Colon (tissue), 2 donors: ENCODE measurements around the gene ZNF578.
A peak's percentile ranks its signal among the peaks of the same experiment; 100 is the strongest.
"Not testable (repeated sequence)": the region's sequence is repeated elsewhere in the genome, so short reads cannot be mapped to it uniquely, and the experiment has no call there.

ENCODE experiments used
- FAIRE-seq: peaks from 2 replicates; lab custom pipeline; 2012; peaks lifted over from hg19 to GRCh38; lab: Jason Lieb, UNC
- donor health status: control.
- donor health status: control.

Gene ZNF578

DNA sequence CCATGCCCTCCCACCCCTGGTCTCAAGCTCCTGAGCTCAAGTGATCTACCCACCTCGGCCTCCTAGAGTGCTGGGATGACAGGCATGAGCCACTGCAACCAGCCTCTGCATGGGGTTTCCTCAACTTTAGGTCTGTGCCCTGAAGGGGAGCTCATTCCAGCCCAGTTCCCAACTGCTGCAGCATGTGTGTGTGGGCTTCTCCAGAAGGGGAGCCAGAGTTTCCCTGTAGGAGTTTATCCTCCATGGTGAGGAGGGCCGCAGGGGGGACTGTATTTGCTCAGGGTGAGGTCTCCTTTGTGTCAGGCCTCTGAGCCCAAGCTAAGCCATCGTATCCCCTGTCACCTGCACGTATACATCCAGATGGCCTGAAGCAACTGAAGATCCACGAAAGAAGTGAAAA lies 62.8 kb downstream of the ZNF578 start:
- FAIRE-seq: no peak

DNA sequence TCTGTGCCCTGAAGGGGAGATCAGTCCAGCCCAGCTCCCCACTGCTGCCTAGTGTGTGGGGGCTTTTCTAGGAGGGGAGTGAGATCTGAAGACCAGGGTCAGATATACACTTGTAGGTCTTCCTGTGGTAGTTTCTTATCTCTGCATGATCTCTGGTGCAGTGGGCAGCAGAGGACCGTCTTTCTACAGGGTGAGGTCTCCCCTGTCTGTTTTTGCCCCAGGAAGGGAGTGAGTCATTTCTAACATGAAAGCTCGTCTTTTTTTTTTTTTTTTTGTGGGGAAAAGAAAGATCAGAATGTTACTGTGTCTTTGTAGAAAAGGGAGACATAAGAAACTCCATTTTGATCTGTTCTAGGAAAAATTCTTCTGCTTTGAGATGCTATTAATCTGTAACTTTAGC lies 65.3 kb downstream of the ZNF578 start:
- no peak for FAIRE-seq

- not testable (repeated sequence) for FAIRE-seq
These were observed 65.8 kb downstream of the ZNF578 start for GRCh38 chr19:52519175-52519574.

- no peak for FAIRE-seq
These were observed 66.7 kb downstream of the ZNF578 start for GRCh38 chr19:52520013-52520412.

GRCh38 chr19:52522551-52522950 lies 69.2 kb downstream of the ZNF578 start:
- FAIRE-seq: no peak

- FAIRE-seq: no peak
These were observed 70.7 kb downstream of the ZNF578 start for GRCh38 chr19:52524086-52524485.

- FAIRE-seq: no peak
These were observed 74.0 kb downstream of the ZNF578 start, which contains the start of gene ZNF808 for GRCh38 chr19:52527134-52527955. ZNF808 (plus strand) TSS chr19:52527668; CDS start chr19:52543285, 15,617 bp downstream.

GRCh38 chr19:52527956-52528351 lies 74.6 kb downstream of the ZNF578 start:
- FAIRE-seq: no peak

DNA sequence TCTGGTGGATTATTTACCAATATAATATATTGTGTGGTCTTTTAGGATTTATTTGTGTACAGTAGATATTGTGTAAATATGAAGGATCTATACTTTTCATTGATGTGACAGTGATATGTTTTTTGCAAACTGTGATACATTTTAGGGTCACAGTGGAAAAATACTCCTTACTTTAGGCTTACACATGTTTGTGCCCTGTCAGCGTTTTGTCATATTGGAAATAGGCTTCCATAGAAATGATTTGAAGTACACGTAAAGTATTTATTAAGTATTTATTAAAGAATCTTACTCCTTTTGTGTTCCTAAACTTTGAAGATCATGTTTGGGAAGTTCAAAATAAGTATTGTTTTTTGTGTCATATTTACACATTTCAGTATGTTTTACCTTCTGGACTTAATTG lies 79.1 kb downstream of the ZNF578 start:
- no peak for FAIRE-seq

GRCh38 chr19:52533901-52534300 lies 80.5 kb downstream of the ZNF578 start:
- FAIRE-seq: no peak

GRCh38 chr19:52535385-52535770 lies 82.0 kb downstream of the ZNF578 start:
- FAIRE-seq: not testable (repeated sequence)

- no peak for FAIRE-seq
These were observed 82.6 kb downstream of the ZNF578 start for GRCh38 chr19:52535771-52536447.

DNA sequence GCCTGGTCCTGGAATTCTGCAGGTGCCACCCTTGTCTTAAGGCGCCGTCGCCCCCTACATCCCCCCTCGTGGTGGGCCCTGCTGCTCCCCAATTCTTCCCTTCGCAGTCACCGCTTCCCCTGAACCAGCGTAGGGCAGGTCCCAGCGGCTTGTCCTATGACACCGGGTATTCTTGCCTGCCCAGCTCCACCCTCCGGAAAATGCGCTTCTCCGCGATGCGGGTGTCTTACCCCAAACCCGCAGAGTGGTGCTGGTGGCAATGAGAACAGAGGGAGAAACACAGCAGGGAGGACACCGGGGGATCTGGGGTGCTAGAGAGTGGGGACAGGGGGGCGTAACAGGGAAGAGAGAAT lies 83.1 kb downstream of the ZNF578 start:
- FAIRE-seq: no peak

GRCh38 chr19:52538815-52539214 lies 85.5 kb downstream of the ZNF578 start:
- FAIRE-seq: peak; percentile 14

- FAIRE-seq: not testable (repeated sequence)
These were observed 87.8 kb downstream of the ZNF578 start for GRCh38 chr19:52541176-52541575.

- FAIRE-seq: no peak
These were observed 88.3 kb downstream of the ZNF578 start for GRCh38 chr19:52541608-52542007.

GRCh38 chr19:52542541-52542940 lies 89.2 kb downstream of the ZNF578 start:
- FAIRE-seq: not testable (repeated sequence)

DNA sequence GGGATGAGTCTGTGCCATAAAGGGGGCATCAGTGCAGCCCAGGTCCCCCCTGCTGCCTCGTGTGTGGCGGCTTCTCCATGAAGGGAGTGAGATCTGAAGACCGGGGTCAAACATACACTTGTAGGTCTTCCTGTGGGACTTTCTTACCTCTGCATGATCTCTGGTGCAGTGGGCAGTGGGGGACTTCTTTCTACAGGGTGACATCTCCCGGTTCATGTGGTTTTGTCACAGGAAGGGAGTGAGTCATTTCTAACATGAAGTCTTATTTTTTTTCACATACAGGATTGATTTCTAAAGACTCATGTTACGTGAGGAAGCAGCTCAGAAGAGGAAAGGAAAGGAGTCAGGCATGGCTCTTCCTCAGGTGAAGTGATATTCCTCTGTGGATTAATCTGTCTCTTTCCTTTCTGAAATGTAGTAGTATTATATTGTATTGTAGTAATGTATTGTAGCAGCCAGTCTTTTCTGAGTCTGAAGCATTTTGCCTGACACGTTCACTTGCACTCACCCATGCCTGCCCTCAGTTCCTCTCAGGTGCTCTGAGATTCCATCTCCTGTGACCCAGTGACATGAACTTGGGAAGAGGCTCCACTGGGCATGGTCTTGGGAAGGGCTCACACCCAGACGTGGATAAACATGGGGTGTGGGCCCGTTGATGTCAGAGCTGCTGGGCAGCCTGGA lies 89.8 kb downstream of the ZNF578 start:
- no peak for FAIRE-seq

- FAIRE-seq: no peak
These were observed 101.0 kb downstream of the ZNF578 start for GRCh38 chr19:52554216-52554971.

- FAIRE-seq: no peak
These were observed 104.1 kb downstream of the ZNF578 start for GRCh38 chr19:52557231-52557995.

DNA sequence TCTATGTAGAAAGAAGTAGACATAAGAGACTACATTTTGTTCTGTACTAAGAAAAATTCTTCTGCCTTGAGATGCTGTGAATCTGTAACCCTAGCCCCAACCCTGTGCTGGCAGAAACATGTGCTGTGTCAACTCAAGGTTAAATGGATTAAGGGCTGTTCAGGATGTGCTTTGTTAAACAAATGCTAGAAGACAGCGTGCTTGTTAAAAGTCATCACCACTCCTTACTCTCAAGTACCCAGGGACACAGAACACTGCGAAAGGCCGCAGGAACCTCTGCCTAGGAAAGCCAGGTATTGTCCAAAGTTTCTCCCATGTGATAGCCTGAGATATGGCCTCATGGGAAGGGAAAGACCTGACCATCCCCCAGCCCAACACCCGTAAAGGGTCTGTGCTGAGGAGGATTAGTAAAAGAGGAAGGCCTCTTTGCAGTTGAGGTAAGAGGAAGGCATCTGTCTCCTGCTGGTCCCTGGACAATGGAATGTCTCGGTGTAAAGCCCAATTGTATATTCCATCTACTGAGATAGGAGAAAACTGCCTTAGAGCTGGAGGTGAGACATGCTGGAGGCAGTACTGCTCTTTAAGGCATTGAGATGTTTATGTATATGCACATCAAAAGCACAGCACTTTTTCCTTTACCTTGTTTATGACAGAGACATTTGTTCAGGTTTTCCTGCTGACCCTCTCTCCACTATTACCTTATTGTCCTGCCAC lies 105.5 kb downstream of the ZNF578 start:
- not testable (repeated sequence) for FAIRE-seq
